Neuronal stem cell (in vitro differentiated cells): Measurements from ENCODE around the gene PSMC1.
A peak's percentile ranks its signal among the peaks of the same experiment; 100 is the strongest.

ENCODE experiments used
- DNase-seq: peaks from one replicate; pipeline ENCODE4 v3.0.0-alpha.2; 2013; ENCODE audit warnings: low spot score
- H2AFZ ChIP-seq: one replicate; pipeline ENCODE4 v1.6.1; 2013; ENCODE audit warnings: mild to moderate bottlenecking, low read length, inconsistent platforms
- H2AK5ac ChIP-seq: 2 replicates; pipeline ENCODE4 v1.6.1; 2013; ENCODE audit warnings: low read depth, mild to moderate bottlenecking, inconsistent platforms, low read length, moderate library complexity, mixed read lengths
- H2BK120ac ChIP-seq: 2 replicates; pipeline ENCODE4 v1.6.1; 2013; ENCODE audit warnings: low read depth, mild to moderate bottlenecking, inconsistent platforms, low read length, moderate library complexity, mixed read lengths
- H2BK12ac ChIP-seq: one replicate; pipeline ENCODE4 v1.6.1; 2013; ENCODE audit warnings: low read length, inconsistent platforms
- H2BK15ac ChIP-seq: 2 replicates; pipeline ENCODE4 v1.6.1; 2013; ENCODE audit warnings: mild to moderate bottlenecking, low read length, inconsistent platforms, mixed read lengths
- H2BK5ac ChIP-seq: one replicate; pipeline ENCODE4 v1.6.1; 2013; ENCODE audit warnings: inconsistent platforms, mild to moderate bottlenecking, low read length, moderate library complexity
- H3K14ac ChIP-seq: one replicate; pipeline ENCODE4 v1.6.1; 2013; ENCODE audit warnings: low read length, inconsistent platforms
- H3K18ac ChIP-seq: 2 replicates; pipeline ENCODE4 v1.6.1; 2013; ENCODE audit warnings: low read length, inconsistent platforms
- H3K23ac ChIP-seq: 2 replicates; pipeline ENCODE4 v1.6.1; 2013; ENCODE audit warnings: low read depth, mild to moderate bottlenecking, mixed read lengths, low read length, inconsistent platforms; ENCODE audit not compliant: poor library complexity
- H3K27ac ChIP-seq: replicated peaks from 3 replicates; pipeline ENCODE4 v1.5.1; 2013; ENCODE audit warnings: low read length, inconsistent platforms
- H3K27me3 ChIP-seq, 3 experiments: 2 replicates each; pipeline ENCODE4 v1.6.1; 2013; ENCODE audit warnings: low read length in 3 of 3, mild to moderate bottlenecking in 2 of 3, inconsistent platforms in 1 of 3, low read depth in 1 of 3, mixed read lengths in 1 of 3, moderate library complexity in 1 of 3; ENCODE audit not compliant: control insufficient read depth in 3 of 3, insufficient read depth in 3 of 3
- H3K36me3 ChIP-seq, 2 donors: replicated peaks in 1 of 2; 2 replicates each; pipeline ENCODE4 v1.6.1; 2013; ENCODE audit warnings: low read length in 2 of 2; ENCODE audit not compliant: control insufficient read depth in 2 of 2, insufficient read depth in 2 of 2
- H3K4ac ChIP-seq: 2 replicates; pipeline ENCODE4 v1.6.1; 2013; ENCODE audit warnings: inconsistent platforms, mild to moderate bottlenecking, low read length, moderate library complexity
- H3K4me1 ChIP-seq, 2 donors: 1 replicate in 1 of 2; 2 replicates in 1 of 2; pipeline ENCODE4 v1.6.1; 2013; ENCODE audit warnings: low read length in 2 of 2, low read depth in 1 of 2; ENCODE audit not compliant: control insufficient read depth in 2 of 2, insufficient read depth in 1 of 2
- H3K4me2 ChIP-seq: one replicate; pipeline ENCODE4 v1.6.1; 2013; ENCODE audit warnings: mild to moderate bottlenecking, low read length, inconsistent platforms; ENCODE audit not compliant: insufficient read depth, poor library complexity, severe bottlenecking
- H3K4me3 ChIP-seq, 2 donors: 2 replicates each; pipeline ENCODE4 v1.5.1; 2013; ENCODE audit warnings: low read length in 2 of 2, mild to moderate bottlenecking in 2 of 2, inconsistent platforms in 1 of 2, moderate library complexity in 1 of 2
- H3K79me1 ChIP-seq: one replicate; pipeline ENCODE4 v1.6.1; 2013; ENCODE audit warnings: low read depth, mild to moderate bottlenecking, inconsistent platforms, low read length, moderate library complexity
- H3K9ac ChIP-seq: one replicate; pipeline ENCODE4 v1.6.1; 2013; ENCODE audit warnings: mild to moderate bottlenecking, low read depth, low read length, inconsistent platforms; ENCODE audit not compliant: poor library complexity
- H3K9me3 ChIP-seq, 2 donors: replicated peaks in 1 of 2; 2 replicates each; pipeline versions ENCODE3 to v1.6.1; 2013; ENCODE audit warnings: low read length in 2 of 2, mild to moderate bottlenecking in 2 of 2, inconsistent platforms in 1 of 2, low read depth in 1 of 2, mixed read lengths in 1 of 2, moderate library complexity in 1 of 2; ENCODE audit not compliant: control insufficient read depth in 2 of 2, insufficient read depth in 1 of 2
- H4K8ac ChIP-seq: one replicate; pipeline ENCODE4 v1.6.1; 2013; ENCODE audit warnings: low read depth, mild to moderate bottlenecking, inconsistent platforms, low read length, moderate library complexity
- H4K91ac ChIP-seq: one replicate; pipeline ENCODE4 v1.6.1; 2013; ENCODE audit warnings: low read length, low read depth, mild to moderate bottlenecking, inconsistent platforms; ENCODE audit not compliant: poor library complexity
- WGBS, 2 donors: extraction: QIAGEN DNeasy Blood & Tissue Kit; methylation state at CpG; one replicate each; pipeline ENCODE4 v1.1.7; 2013; ENCODE audit warnings: missing lambda C conversion rate in 2 of 2, mixed read lengths in 1 of 2; ENCODE audit not compliant: insufficient read length in 2 of 2, insufficient replicate concordance in 1 of 2; ENCODE audit errors: extremely low coverage in 2 of 2; 5-methylcytosine and 5-hydroxymethylcytosine counted together

Gene PSMC1

DNA sequence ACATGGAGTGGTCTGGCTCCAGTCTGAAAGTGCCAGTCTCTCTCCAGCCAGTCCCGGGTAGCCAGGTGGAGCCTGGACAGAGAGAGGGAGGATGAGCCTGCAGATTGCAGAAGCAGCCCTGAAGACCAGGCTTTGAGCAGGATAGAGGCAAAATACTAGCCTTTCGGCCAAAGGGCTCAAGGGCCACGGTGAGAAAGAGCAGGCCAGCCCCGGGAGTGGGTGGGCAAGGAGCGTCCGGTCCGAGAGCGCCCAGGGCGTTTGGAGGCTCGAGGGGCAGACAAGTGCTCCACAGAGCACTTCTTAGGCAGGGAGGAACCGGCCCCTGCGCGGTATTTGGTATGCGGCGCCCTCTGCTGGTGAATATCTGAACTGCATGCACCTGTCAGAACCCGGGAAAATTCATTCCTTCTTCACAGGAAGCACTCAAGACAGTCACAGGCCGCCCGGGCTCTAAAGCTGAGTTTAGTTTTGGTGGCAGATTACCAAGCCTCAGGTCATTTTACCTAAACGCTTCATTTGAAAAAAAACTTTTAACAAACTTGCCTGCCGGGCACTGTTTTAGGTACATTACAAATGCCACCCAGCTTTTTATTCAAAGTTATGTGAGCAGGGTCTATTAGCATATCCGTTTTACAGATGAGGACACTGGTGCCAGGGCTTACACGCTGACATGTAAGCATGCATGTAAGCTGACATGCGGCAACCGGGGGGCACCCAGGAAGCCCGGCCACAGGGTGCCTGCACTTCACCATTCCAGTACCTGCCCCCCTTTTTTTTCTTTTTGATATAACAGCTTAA lies 21.0 kb upstream of the PSMC1 start:
- no peak overlapping the region for H4K8ac ChIP-seq
- no peak overlapping the region for H2BK12ac ChIP-seq
- H3K4me3 ChIP-seq, result no peak overlapping the region
- H3K18ac ChIP-seq, result peak overlapping the region; percentile 63
- no peak overlapping the region for H2BK120ac ChIP-seq
- H4K91ac ChIP-seq, result no peak overlapping the region
- no peak overlapping the region for H3K4me2 ChIP-seq
- H2AFZ ChIP-seq, result peak overlapping the region; percentile 85
- no peak overlapping the region for H2AK5ac ChIP-seq
- H3K23ac ChIP-seq, result no peak overlapping the region
- H2BK15ac ChIP-seq, result no peak overlapping the region
- no peak overlapping the region for H3K27ac ChIP-seq
- H3K4ac ChIP-seq, result no peak overlapping the region
- H3K9me3 ChIP-seq, result peaks cover 9 to 12% of the 10 kb centered on the region in 2 donors
- no peaks in the 10 kb centered on the region for H3K36me3 ChIP-seq
- peaks cover 0 to 2% of the 10 kb centered on the region in 2 donors for H3K4me1 ChIP-seq
- peak; percentile 68 for DNase-seq
- WGBS, 2 donors, result no CpG with 5 or more reads among the region's 25 CpGs
- H3K9ac ChIP-seq, result no peak overlapping the region
- no peak overlapping the region for H3K14ac ChIP-seq
- H2BK5ac ChIP-seq, result no peak overlapping the region
- H3K27me3 ChIP-seq, result peaks cover 0 to 4% (median 3%) of the 10 kb centered on the region in 3 experiments
- no peaks in the 10 kb centered on the region for H3K79me1 ChIP-seq

DNA sequence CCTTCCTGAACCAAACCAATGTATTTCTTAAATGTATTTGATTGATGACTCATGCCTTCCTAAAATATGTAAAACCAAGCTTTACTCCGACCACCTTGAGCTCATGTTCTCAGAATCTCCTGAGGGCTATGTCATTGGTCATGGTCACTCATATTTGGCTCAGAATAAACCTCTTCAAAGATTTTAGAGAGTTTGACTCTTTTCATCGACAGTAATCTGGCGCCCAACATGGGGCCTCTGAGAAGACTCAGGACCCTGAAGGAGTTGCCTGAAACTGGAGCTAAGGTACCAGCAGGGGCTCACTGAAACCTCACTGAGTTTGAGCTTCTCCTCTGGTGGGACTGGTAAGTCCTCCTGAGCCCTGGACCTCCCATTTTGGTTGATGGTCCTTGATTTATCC lies 17.2 kb upstream of the PSMC1 start:
- Histone ChIP-seq H3K23ac (no peak overlapping the region), H3K27ac (no peak overlapping the region), H3K4me2 (no peak overlapping the region), H3K27me3 (peaks cover 0 to 4% (median 0%) of the 10 kb centered on the region in 3 experiments), H2AFZ (no peak overlapping the region), H3K4me1 (peaks cover 0 to 2% of the 10 kb centered on the region in 2 donors), H2BK120ac (no peak overlapping the region), H3K4me3 (no peak overlapping the region), H2BK5ac (no peak overlapping the region), H2AK5ac (no peak overlapping the region), H3K9ac (no peak overlapping the region), H2BK15ac (no peak overlapping the region), H3K9me3 (peaks cover 9 to 12% of the 10 kb centered on the region in 2 donors), H4K8ac (no peak overlapping the region), H3K36me3 (no peaks in the 10 kb centered on the region), H3K4ac (no peak overlapping the region), H3K79me1 (no peaks in the 10 kb centered on the region), H3K14ac (no peak overlapping the region), H4K91ac (no peak overlapping the region), H3K18ac (no peak overlapping the region), H2BK12ac (no peak overlapping the region)
- WGBS, 2 donors, result no CpG with 5 or more reads among the region's 3 CpGs
- DNase-seq, result no peak

DNA sequence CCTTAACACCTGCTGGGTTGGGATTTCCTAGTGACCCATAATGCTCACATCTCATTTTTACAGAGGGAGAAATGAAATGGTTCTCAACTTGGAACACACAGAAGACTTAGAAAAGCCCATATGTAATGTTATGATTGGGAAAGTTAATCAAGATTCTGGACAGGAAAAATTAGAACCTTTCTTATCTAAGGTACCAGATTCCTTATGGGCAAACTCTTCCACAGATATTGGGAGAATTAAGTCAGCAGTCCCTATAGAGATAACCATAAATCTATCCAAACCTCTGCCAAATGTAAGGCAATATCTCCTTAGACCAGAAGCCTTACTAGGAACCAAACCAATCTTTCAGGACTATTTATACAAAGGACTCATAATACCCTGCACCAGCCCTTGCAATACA lies 13.9 kb upstream of the PSMC1 start:
- Histone ChIP-seq H3K27me3 (no peaks in the 10 kb centered on the region), H3K9me3 (peaks cover 9 to 12% of the 10 kb centered on the region in 2 donors), H4K8ac (no peak overlapping the region), H2BK12ac (no peak overlapping the region), H2AFZ (no peak overlapping the region), H3K4me1 (no peaks in the 10 kb centered on the region), H2BK5ac (no peak overlapping the region), H3K4me3 (no peak overlapping the region), H3K36me3 (no peaks in the 10 kb centered on the region), H3K14ac (no peak overlapping the region), H4K91ac (no peak overlapping the region), H2BK15ac (no peak overlapping the region), H2BK120ac (no peak overlapping the region), H2AK5ac (no peak overlapping the region), H3K27ac (no peak overlapping the region), H3K4me2 (no peak overlapping the region), H3K4ac (no peak overlapping the region), H3K18ac (no peak overlapping the region), H3K9ac (no peak overlapping the region), H3K79me1 (no peaks in the 10 kb centered on the region), H3K23ac (no peak overlapping the region)
- no peak for DNase-seq

DNA sequence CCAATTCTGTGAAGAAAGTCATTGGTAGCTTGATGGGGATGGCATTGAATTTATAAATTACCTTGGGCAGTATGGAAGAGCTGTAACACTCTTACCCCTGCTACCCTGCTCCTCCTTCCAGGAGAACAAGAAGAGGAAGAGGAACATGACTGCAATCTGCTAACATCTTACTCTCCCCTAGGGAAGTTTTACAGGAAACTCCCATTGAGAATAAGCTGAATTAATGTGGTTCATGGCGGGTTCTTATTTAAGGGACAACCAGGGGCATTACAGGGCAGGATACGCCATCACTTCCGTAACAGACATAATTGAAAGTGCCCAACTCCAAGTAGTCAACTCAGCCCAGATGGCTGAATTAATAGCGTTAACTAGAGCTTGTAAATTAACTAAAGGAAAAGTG lies 9.4 kb upstream of the PSMC1 start:
- Histone ChIP-seq H4K91ac (no peak overlapping the region), H2AFZ (no peak overlapping the region), H3K23ac (no peak overlapping the region), H3K9me3 (no peaks in the 10 kb centered on the region), H2BK15ac (no peak overlapping the region), H3K27ac (no peak overlapping the region), H3K14ac (no peak overlapping the region), H3K79me1 (no peaks in the 10 kb centered on the region), H2BK120ac (no peak overlapping the region), H3K18ac (no peak overlapping the region), H3K36me3 (no peaks in the 10 kb centered on the region), H3K27me3 (no peaks in the 10 kb centered on the region), H3K9ac (no peak overlapping the region), H3K4me3 (no peak overlapping the region), H3K4ac (no peak overlapping the region), H4K8ac (no peak overlapping the region), H3K4me2 (no peak overlapping the region), H2BK12ac (no peak overlapping the region), H2AK5ac (no peak overlapping the region), H3K4me1 (no peaks in the 10 kb centered on the region), H2BK5ac (no peak overlapping the region)
- DNase-seq, result no peak
- no CpG with 5 or more reads among the region's 4 CpGs for WGBS, 2 donors
